Measurements from ENCODE around the gene PTPN6. TPM values are rescaled to one million over a fixed set of nuclear protein-coding genes. Genes with fewer than 3 reads are reported as not detected.

PTPN6 gene
- total RNA-seq, 1 experiment from 2014 or later, result 19.8 TPM

DNA sequence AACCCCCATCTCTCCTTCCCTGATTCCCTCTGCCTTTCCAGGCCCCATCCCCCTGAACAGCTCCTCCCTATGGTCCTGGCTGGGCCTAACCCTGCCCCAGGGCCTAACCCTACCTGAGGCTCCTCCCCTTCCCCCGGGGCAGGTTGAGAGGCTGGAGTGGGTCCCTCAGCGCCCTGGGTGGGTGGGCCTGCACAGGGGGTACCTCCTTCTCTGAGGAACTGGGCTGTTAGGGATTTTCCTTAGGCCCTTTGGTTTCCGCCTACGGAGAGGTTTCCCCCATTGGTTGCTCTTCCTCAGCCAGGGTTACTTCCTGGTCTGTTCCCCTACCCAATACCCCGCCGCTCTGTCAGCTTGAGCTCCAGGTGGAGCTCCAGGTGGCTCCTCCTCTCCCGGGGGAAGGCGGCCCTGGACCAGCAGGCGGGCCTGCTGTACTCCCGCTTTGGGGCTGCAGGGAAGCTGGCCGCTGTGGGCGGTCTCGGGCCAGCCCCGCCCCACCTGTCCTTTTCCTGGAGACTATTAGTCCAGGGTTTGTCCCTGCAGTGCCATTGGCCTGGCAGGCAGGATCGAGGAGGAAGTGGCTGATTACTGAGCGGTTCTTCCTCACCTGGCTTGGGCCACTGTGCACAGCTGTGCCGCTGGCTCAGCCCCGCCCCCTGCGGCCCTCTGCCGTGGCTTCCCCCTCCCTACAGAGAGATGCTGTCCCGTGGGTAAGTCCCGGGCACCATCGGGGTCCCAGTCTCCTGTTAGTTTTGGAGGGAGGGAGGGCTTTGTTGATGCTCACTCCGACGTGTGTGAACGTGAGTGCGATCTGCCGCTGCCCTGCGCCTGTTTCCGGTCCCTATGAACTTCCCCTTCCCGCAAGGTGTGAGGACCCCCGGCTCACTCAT lies 4.9 kb upstream of the PTPN6 start:
- Histone ChIP-seq H3K4me1 (ENCODE audit: insufficient read depth, low read length) (0 out of 2 replicates have a peak, but pooled peaks cover 4% of the 10 kb centered on the region), H3K18ac (ENCODE audit: insufficient read length, low read depth, low read length) (peak overlapping the region; percentile 25), H2BK5ac (ENCODE audit: insufficient read length, low read length) (no peak overlapping the region), H2AFZ (ENCODE audit: low read length) (no peak overlapping the region), H4K8ac (replicated peaks; ENCODE audit: insufficient read length, low read depth, low read length) (no peak overlapping the region), H2AK5ac (ENCODE audit: insufficient read length, low read length) (no peak overlapping the region), H3K23me2 (ENCODE audit: insufficient read length, low read depth, low read length, poor library complexity, severe bottlenecking) (peaks cover 16% of the 10 kb centered on the region), H3T11ph (ENCODE audit: low read length) (no peak overlapping the region), H2BK120ac (ENCODE audit: low read depth, low read length, poor library complexity, severe bottlenecking) (no peak overlapping the region), H3K27ac (ENCODE audit: insufficient read length, low read depth, low read length) (no peak overlapping the region), H3K14ac (ENCODE audit: insufficient read depth, low read length) (no peak overlapping the region), H3K9ac (ENCODE audit: extremely low read depth, insufficient read length, low read length) (no peak overlapping the region), H4K20me1 (ENCODE audit: control insufficient read depth, insufficient read depth, insufficient read length) (peaks cover 2% of the 10 kb centered on the region), H4K91ac (ENCODE audit: insufficient read length, low read depth, low read length) (no peak overlapping the region), H3K56ac (ENCODE audit: insufficient read length, low read depth, low read length) (no peak overlapping the region), H4K5ac (ENCODE audit: insufficient read length, low read depth, low read length) (no peak overlapping the region), H3K4ac (ENCODE audit: low read depth, low read length) (no peak overlapping the region), H3K27me3 (ENCODE audit: insufficient read depth, low read length) (no peaks in the 10 kb centered on the region), H3K9me3 (ENCODE audit: control insufficient read depth, low read depth, low read length) (no peaks in the 10 kb centered on the region), H3K23ac (ENCODE audit: insufficient read length, low read depth, low read length) (no peak overlapping the region), H3K4me2 (ENCODE audit: insufficient read depth, insufficient read length, low read length) (peak overlapping the region; percentile 96), H3K79me2 (ENCODE audit: insufficient read depth, low read length) (no peaks in the 10 kb centered on the region), H3K79me1 (ENCODE audit: insufficient read depth, low read depth, low read length, poor library complexity, severe bottlenecking) (no peaks in the 10 kb centered on the region), H2BK12ac (ENCODE audit: insufficient read length, low read depth, low read length) (no peak overlapping the region), H2BK15ac (ENCODE audit: low read depth, low read length) (no peak overlapping the region), H2BK20ac (ENCODE audit: low read depth, low read length, poor library complexity, severe bottlenecking) (no peak overlapping the region)
- WGBS (ENCODE audit: extremely low coverage, insufficient read length, low lambda C conversion rate), result no CpG with 5 or more reads among the region's 32 CpGs
- TF ChIP-seq, protein P1, sequence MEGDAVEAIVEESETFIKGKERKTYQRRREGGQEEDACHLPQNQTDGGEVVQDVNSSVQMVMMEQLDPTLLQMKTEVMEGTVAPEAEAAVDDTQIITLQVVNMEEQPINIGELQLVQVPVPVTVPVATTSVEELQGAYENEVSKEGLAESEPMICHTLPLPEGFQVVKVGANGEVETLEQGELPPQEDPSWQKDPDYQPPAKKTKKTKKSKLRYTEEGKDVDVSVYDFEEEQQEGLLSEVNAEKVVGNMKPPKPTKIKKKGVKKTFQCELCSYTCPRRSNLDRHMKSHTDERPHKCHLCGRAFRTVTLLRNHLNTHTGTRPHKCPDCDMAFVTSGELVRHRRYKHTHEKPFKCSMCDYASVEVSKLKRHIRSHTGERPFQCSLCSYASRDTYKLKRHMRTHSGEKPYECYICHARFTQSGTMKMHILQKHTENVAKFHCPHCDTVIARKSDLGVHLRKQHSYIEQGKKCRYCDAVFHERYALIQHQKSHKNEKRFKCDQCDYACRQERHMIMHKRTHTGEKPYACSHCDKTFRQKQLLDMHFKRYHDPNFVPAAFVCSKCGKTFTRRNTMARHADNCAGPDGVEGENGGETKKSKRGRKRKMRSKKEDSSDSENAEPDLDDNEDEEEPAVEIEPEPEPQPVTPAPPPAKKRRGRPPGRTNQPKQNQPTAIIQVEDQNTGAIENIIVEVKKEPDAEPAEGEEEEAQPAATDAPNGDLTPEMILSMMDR (conservative IDR thresholded peaks at IDR 0.05), result no peak
- Mint-ChIP-seq H3K4me1 (peaks cover 39% of the 10 kb centered on the region in 2 experiments), H3K27me3 (ENCODE audit: low read depth) (peaks cover 2% of the 10 kb centered on the region; the same call in 1 of the 2 replicates), H3K36me3 (ENCODE audit: insufficient read depth in 1 of 3, low read depth in 3 of 3) (peaks cover 3 to 18% (median 9%) of the 10 kb centered on the region in 3 experiments), H3K9me3 (no peaks in the 10 kb centered on the region; a peak in 1 of 5 replicates), H3K4me3 (peak overlapping the region; percentile 93 to 94), H3K27ac (peak overlapping the region; percentile 68 to 94 (median 85))
- peak; percentile 100 for DNase-seq

Measured in H9 (cell line).